Tibial nerve (tissue), 4 donors: ENCODE data around the gene ADCK2.

Source experiments
- CTCF ChIP-seq, 5 experiments: fragments of 200-600 bp in 3 of 5; fragments of 450-650 bp in 2 of 5; sonication (generic) in 3 of 5; IDR thresholded peaks; one replicate each; pipeline ENCODE4 v1.5.1; 2016 to 2019; ENCODE audit warnings: antibody characterized with exemption in 5 of 5, mild to moderate bottlenecking in 3 of 5, moderate library complexity in 2 of 5
- EP300 ChIP-seq, 2 donors: sonication (generic); formaldehyde crosslinking; IDR thresholded peaks; one replicate each; pipeline ENCODE4 v1.6.1; 2017; ENCODE audit warnings: antibody characterized with exemption in 2 of 2, mild to moderate bottlenecking in 1 of 2

GRCh38 chr7:140696024-140696679 is 23.4 kb downstream of the ADCK2 start:
- TF ChIP-seq EP300 (IDR thresholded peaks at IDR 0.05) (no peak), CTCF (IDR thresholded peaks at IDR 0.05) (no peak)
